ENCODE measurements around the gene UNC5A. TPM values are rescaled to one million over a fixed set of nuclear protein-coding genes. Genes with fewer than 3 reads are reported as not detected.

The UNC5A gene
- total and polyA plus RNA-seq, 9 of the 15 experiments (the other 6 are each of a cell fraction or from before 2014, with no cell fraction given): not detected

GRCh38 chr5:176868731-176869130, 58.4 kb downstream of the UNC5A start:
- no peak for TF ChIP-seq ELF2 (CRISPR knock-in tag; IDR thresholded peaks at IDR 0.05)
- Histone ChIP-seq H3K9me1 (ENCODE audit: control insufficient read depth, insufficient read depth, low read length) (no peaks in the 10 kb centered on the region), H3K4me1 (replicated peaks in 1 of 2; ENCODE audit: control insufficient read depth in 2 of 2, insufficient read depth in 2 of 2, low read length in 2 of 2) (peaks cover 5 to 48% of the 10 kb centered on the region in 2 experiments; a peak in 4 of 5 replicates), H2AFZ (ENCODE audit: low read depth, low read length) (no peak overlapping the region), H3K9me3 (replicated peaks; ENCODE audit: control insufficient read depth, insufficient read depth, low read depth, low read length) (no peaks in the 10 kb centered on the region), H4K20me1 (replicated peaks; ENCODE audit: control insufficient read depth, insufficient read depth, low read length) (peaks cover 30% of the 10 kb centered on the region), H3K27me3 (ENCODE audit: control insufficient read depth in 2 of 2, insufficient read depth in 2 of 2, low read length in 2 of 2) (peaks cover 30 to 64% of the 10 kb centered on the region in 2 experiments), H3K9ac (ENCODE audit: insufficient read depth in 1 of 2, low read depth in 2 of 2, low read length in 2 of 2) (no peak overlapping the region), H3K27ac (ENCODE audit: extremely low read depth, low read depth, low read length) (no peak overlapping the region), H3K4me2 (ENCODE audit: insufficient read depth, low read length) (no peak overlapping the region), H3K79me2 (ENCODE audit: control insufficient read depth, insufficient read depth, low read length) (no peaks in the 10 kb centered on the region), H3K4me3 (no peak overlapping the region), H3K36me3 (ENCODE audit: control insufficient read depth, insufficient read depth, low read length) (no peaks in the 10 kb centered on the region)
- POLR2A ChIA-PET: no interaction called here
- ATAC-seq (no peak), FAIRE-seq (no peak), DNase-seq (ENCODE audit: extremely low read depth in 1 of 4, low spot score in 3 of 4) (no peak)
- in situ Hi-C loops (cut with MboI) (no loop called here), intact Hi-C loops (cut with micrococcal nuclease) (no loop called here)
- WGBS (ENCODE audit: insufficient coverage, low coverage, missing lambda C conversion rate): 12% methylated on average over 19 of the region's 20 CpGs
- CTCF ChIA-PET (ENCODE audit: low intra/inter-chr PET ratio): interaction anchor here (0.6 kb wide), 1 partner anchor 115 kb away, joined by 3 read pairs; no protein-coding TSS in a partner anchor
- no TSS peak for BruUV-seq (replicated peaks)

- no peaks in the 10 kb centered on the region for H3K79me2 ChIP-seq (ENCODE audit: control insufficient read depth, insufficient read depth, low read length)
- no peak for TF ChIP-seq TOE1 (IDR thresholded peaks at IDR 0.05; ENCODE audit: borderline replicate concordance)
- TF ChIP-seq TOE1 (CRISPR knock-in tag; IDR thresholded peaks at IDR 0.05; ENCODE audit: borderline replicate concordance, low read depth): 0 out of 2 replicates have a peak, but pooled peaks have one; percentile 30
- no peak for TF ChIP-seq ZBTB9 (CRISPR knock-in tag; IDR thresholded peaks at IDR 0.05)
- TF ChIP-seq SRF (CRISPR knock-in tag; IDR thresholded peaks at IDR 0.05): peak in 1 of 2 experiments; percentile 79; a peak in 1 of 4 replicates
- TF ChIP-seq FOXM1 (IDR thresholded peaks at IDR 0.05; ENCODE audit: low read depth): no peak
- TF ChIP-seq FOXM1 (CRISPR knock-in tag; IDR thresholded peaks at IDR 0.05; ENCODE audit: low read depth): 0 out of 2 replicates have a peak, but pooled peaks have one; percentile 44
- CTCF ChIA-PET (ENCODE audit: low intra/inter-chr PET ratio): no interaction called here
- H3K4me2 ChIP-seq (ENCODE audit: insufficient read depth, low read length): peak overlapping the region; percentile 18; the same call in 1 of the 2 replicates
- no TSS peak for BruUV-seq (replicated peaks)
- H2AFZ ChIP-seq (ENCODE audit: low read depth, low read length): no peak overlapping the region
- no peaks in the 10 kb centered on the region for H3K9me3 ChIP-seq (replicated peaks; ENCODE audit: control insufficient read depth, insufficient read depth, low read depth, low read length)
- POLR2A ChIA-PET: interaction anchor here (0.9 kb wide), 1 partner anchor 24 kb away, joined by 4 read pairs; no protein-coding TSS in a partner anchor
- peak overlapping the region in 1 of 2 experiments; percentile 64; a peak in 1 of 4 replicates for H3K9ac ChIP-seq (ENCODE audit: insufficient read depth in 1 of 2, low read depth in 2 of 2, low read length in 2 of 2)
- peaks cover 30% of the 10 kb centered on the region for H4K20me1 ChIP-seq (replicated peaks; ENCODE audit: control insufficient read depth, insufficient read depth, low read length)
- ATAC-seq: peak; percentile 63
- H3K4me1 ChIP-seq (replicated peaks in 1 of 2; ENCODE audit: control insufficient read depth in 2 of 2, insufficient read depth in 2 of 2, low read length in 2 of 2): peaks cover 5 to 51% of the 10 kb centered on the region in 2 experiments; a peak in 4 of 5 replicates
- intact Hi-C loops (cut with micrococcal nuclease) (no loop called here), in situ Hi-C loops (cut with MboI) (no loop called here)
- 14% methylated on average over 23 of the region's 38 CpGs for WGBS (ENCODE audit: insufficient coverage, low coverage, missing lambda C conversion rate)
- no peak overlapping the region for H3K27ac ChIP-seq (ENCODE audit: extremely low read depth, low read depth, low read length)
- H3K9me1 ChIP-seq (ENCODE audit: control insufficient read depth, insufficient read depth, low read length): no peaks in the 10 kb centered on the region
- no peak for DNase-seq (ENCODE audit: extremely low read depth in 1 of 4, low spot score in 3 of 4)
- FAIRE-seq: no peak
- no peak overlapping the region for H3K4me3 ChIP-seq
- H3K36me3 ChIP-seq (ENCODE audit: control insufficient read depth, insufficient read depth, low read length): no peaks in the 10 kb centered on the region
- H3K27me3 ChIP-seq (ENCODE audit: control insufficient read depth in 2 of 2, insufficient read depth in 2 of 2, low read length in 2 of 2): peaks cover 33 to 64% of the 10 kb centered on the region in 2 experiments
Measured at GRCh38 chr5:176869501-176870109, 59.2 kb downstream of the UNC5A start.
